Hepatocyte (in vitro differentiated cells): Measurements from ENCODE around the gene ACTR3. TPM values are rescaled to one million over a fixed set of nuclear protein-coding genes. Genes with fewer than 3 reads are reported as not detected.

Source experiments
- DNase-seq: peaks from one replicate; pipeline ENCODE4 v3.0.0-alpha.2; 2016; ENCODE audit warnings: low spot score
- H2AFZ ChIP-seq: fragments of 200-600 bp; sonication (generic); 2 replicates; pipeline ENCODE4 v1.6.0; 2016; ENCODE audit warnings: antibody characterized with exemption, mild to moderate bottlenecking
- H3K27ac ChIP-seq: fragments of 200-600 bp; sonication (generic); 2 replicates; pipeline ENCODE4 v1.5.1; 2016; ENCODE audit warnings: mild to moderate bottlenecking
- H3K27me3 ChIP-seq: fragments of 200-600 bp; sonication (generic); 2 replicates; pipeline ENCODE4 v1.6.1; 2016
- H3K36me3 ChIP-seq: fragments of 200-600 bp; sonication (generic); replicated peaks from 2 replicates; pipeline ENCODE4 v1.5.1; 2016; ENCODE audit warnings: low read depth; ENCODE audit not compliant: insufficient read depth
- H3K4me1 ChIP-seq: fragments of 200-600 bp; sonication (generic); 2 replicates; pipeline ENCODE4 v1.5.1; 2016; ENCODE audit warnings: mild to moderate bottlenecking, moderate library complexity; ENCODE audit not compliant: insufficient read depth
- H3K4me2 ChIP-seq: fragments of 200-600 bp; sonication (generic); 2 replicates; pipeline ENCODE4 v1.6.0; 2016
- H3K4me3 ChIP-seq: fragments of 200-600 bp; sonication (generic); 2 replicates; pipeline ENCODE4 v1.5.1; 2016; ENCODE audit warnings: mild to moderate bottlenecking
- H3K79me2 ChIP-seq: fragments of 200-600 bp; sonication (generic); 2 replicates; pipeline ENCODE4 v1.6.0; 2017; ENCODE audit warnings: mild to moderate bottlenecking
- H3K9me2 ChIP-seq: fragments of 200-600 bp; sonication (generic); replicated peaks from 2 replicates; pipeline ENCODE4 v1.6.0; 2017; ENCODE audit warnings: mild to moderate bottlenecking; ENCODE audit not compliant: insufficient read depth
- H3K9me3 ChIP-seq: fragments of 200-600 bp; sonication (generic); 2 replicates; pipeline ENCODE4 v1.5.1; 2016; ENCODE audit warnings: low read depth, mild to moderate bottlenecking
- H4K20me1 ChIP-seq: fragments of 200-600 bp; sonication (generic); 2 replicates; pipeline ENCODE4 v1.6.0; 2016; ENCODE audit warnings: mild to moderate bottlenecking; ENCODE audit not compliant: insufficient read depth, poor library complexity, severe bottlenecking
- CTCF ChIP-seq: fragments of 200-600 bp; sonication (generic); IDR thresholded peaks from 2 replicates; pipeline ENCODE4 v1.5.1; 2016; ENCODE audit warnings: antibody characterized with exemption, mild to moderate bottlenecking; ENCODE audit not compliant: poor library complexity
- EZH2 ChIP-seq: fragments of 200-600 bp; sonication (generic); IDR thresholded peaks from 2 replicates; pipeline ENCODE4 v1.6.1; 2016; ENCODE audit warnings: antibody characterized with exemption, mild to moderate bottlenecking, borderline replicate concordance
- EZH2phosphoT487 ChIP-seq: fragments of 200-600 bp; sonication (generic); IDR thresholded peaks from one replicate; pipeline ENCODE4 v1.6.1; 2018; ENCODE audit warnings: antibody characterized with exemption, mild to moderate bottlenecking, low read depth, moderate library complexity; ENCODE audit not compliant: unreplicated experiment, severe bottlenecking
- WGBS: methylation state at CpG from one replicate; pipeline ENCODE4 v1.1.6; 2016; ENCODE audit warnings: low lambda C conversion rate; ENCODE audit errors: missing lambda C conversion rate; 5-methylcytosine and 5-hydroxymethylcytosine counted together
- polyA plus RNA-seq: library from polyadenylated mRNA; unstranded; fragments of >200 nt; fragmentation: Nextera tagmentation; extraction: Ambion mirVana; gene quantifications from 2 replicates; pipeline ENCODE4 v1.2.1, GENCODE V29; 2016
- small RNA-seq: library from RNA; depleted of rRNA; stranded (forward); fragments of <200 nt; gene quantifications from one replicate; pipeline ENCODE3, GENCODE V24; 2014
- total RNA-seq: library from RNA; depleted of rRNA; stranded (reverse); fragments of >200 nt; gene quantifications from 2 replicates; pipeline ENCODE4 v1.2.3, GENCODE V29; 2014

ACTR3 gene
- total and polyA plus RNA-seq, 2 experiments from 2014 or later, result 140 to 194 TPM

- Histone ChIP-seq H3K4me1 (peaks cover 12% of the 10 kb centered on the region), H3K4me3 (no peak overlapping the region), H3K27ac (no peak overlapping the region), H3K9me3 (no peaks in the 10 kb centered on the region), H4K20me1 (no peaks in the 10 kb centered on the region), H2AFZ (no peak overlapping the region), H3K79me2 (no peaks in the 10 kb centered on the region), H3K4me2 (no peak overlapping the region), H3K27me3 (no peaks in the 10 kb centered on the region), H3K36me3 (no peaks in the 10 kb centered on the region), H3K9me2 (no peaks in the 10 kb centered on the region)
- TF ChIP-seq CTCF (no peak), EZH2 (no peak), EZH2phosphoT487 (no peak)
- no peak for DNase-seq
- WGBS, result 83% methylated on average over 4 of the region's 4 CpGs
These were observed 118.8 kb downstream of the ACTR3 start for GRCh38 chr2:114008720-114009119.

- no peak for DNase-seq
- H3K4me3 ChIP-seq, result no peak overlapping the region
- no peak for TF ChIP-seq EZH2phosphoT487
- H3K4me2 ChIP-seq, result no peak overlapping the region
- H3K27ac ChIP-seq, result no peak overlapping the region
- peaks cover 12% of the 10 kb centered on the region for H3K4me1 ChIP-seq
- no peaks in the 10 kb centered on the region for H3K36me3 ChIP-seq
- no peak overlapping the region for H2AFZ ChIP-seq
- H3K9me2 ChIP-seq, result no peaks in the 10 kb centered on the region
- WGBS, result 87% methylated on average over 7 of the region's 7 CpGs
- no peaks in the 10 kb centered on the region for H3K9me3 ChIP-seq
- H3K27me3 ChIP-seq, result no peaks in the 10 kb centered on the region
- no peaks in the 10 kb centered on the region for H3K79me2 ChIP-seq
- no peaks in the 10 kb centered on the region for H4K20me1 ChIP-seq
These were observed 119.5 kb downstream of the ACTR3 start for GRCh38 chr2:114009205-114009944.

GRCh38 chr2:114010001-114010400 lies 120.1 kb downstream of the ACTR3 start:
- Histone ChIP-seq H3K36me3 (no peaks in the 10 kb centered on the region), H2AFZ (no peak overlapping the region), H3K9me3 (no peaks in the 10 kb centered on the region), H3K4me3 (no peak overlapping the region), H3K27ac (no peak overlapping the region), H3K4me2 (no peak overlapping the region), H3K4me1 (peaks cover 12% of the 10 kb centered on the region), H3K9me2 (no peaks in the 10 kb centered on the region), H3K79me2 (no peaks in the 10 kb centered on the region), H3K27me3 (no peaks in the 10 kb centered on the region), H4K20me1 (no peaks in the 10 kb centered on the region)
- no peak for TF ChIP-seq EZH2phosphoT487
- TF ChIP-seq CTCF, result no peak
- no peak for TF ChIP-seq EZH2
- WGBS, result 82% methylated on average over 2 of the region's 2 CpGs
- DNase-seq, result no peak

GRCh38 chr2:114011713-114012112 lies 121.8 kb downstream of the ACTR3 start:
- peaks cover 5% of the 10 kb centered on the region for H3K4me1 ChIP-seq
- no peak for DNase-seq
- WGBS, result 67% methylated on average over 4 of the region's 4 CpGs
- no peaks in the 10 kb centered on the region for H3K9me3 ChIP-seq
- H3K36me3 ChIP-seq, result no peaks in the 10 kb centered on the region
- no peak overlapping the region for H3K4me3 ChIP-seq
- H3K27ac ChIP-seq, result no peak overlapping the region
- no peaks in the 10 kb centered on the region for H4K20me1 ChIP-seq
- H3K4me2 ChIP-seq, result no peak overlapping the region
- no peaks in the 10 kb centered on the region for H3K9me2 ChIP-seq
- H3K79me2 ChIP-seq, result no peaks in the 10 kb centered on the region
- H2AFZ ChIP-seq, result no peak overlapping the region
- no peak for TF ChIP-seq EZH2phosphoT487
- TF ChIP-seq EZH2, result no peak
- TF ChIP-seq CTCF, result no peak
- H3K27me3 ChIP-seq, result no peaks in the 10 kb centered on the region

Small RNA genes lying within 50 kb of the gene (small RNA-seq; reads per million reads assigned to genes)
- not detected for gene RF00012

Other genes starting within 250 kb of the ACTR3 start
- 132 and 145 TPM in 2 replicates for gene SLC35F5, start 133.4 kb upstream of the ACTR3 start, total RNA-seq
- 67.5 and 69.4 TPM in 2 replicates for gene SLC35F5, start 133.4 kb upstream of the ACTR3 start, polyA plus RNA-seq